HUES48 (cell line): ENCODE data around the gene POFUT2.
"Not testable (repeated sequence)": the region's sequence is repeated elsewhere in the genome, so short reads cannot be mapped to it uniquely, and the experiment has no call there.

Source experiments
- H3K27ac ChIP-seq: one replicate; pipeline ENCODE4 v1.7.0; 2013; ENCODE audit warnings: low read depth, low read length, inconsistent platforms
- H3K27me3 ChIP-seq: 2 replicates; pipeline ENCODE4 v1.6.1; 2013; ENCODE audit warnings: mild to moderate bottlenecking, low read length; ENCODE audit not compliant: control insufficient read depth, insufficient read depth
- H3K36me3 ChIP-seq: 2 replicates; pipeline ENCODE4 v1.6.1; 2013; ENCODE audit warnings: low read length; ENCODE audit not compliant: control insufficient read depth, insufficient read depth
- H3K4me1 ChIP-seq: 2 replicates; pipeline ENCODE4 v1.6.1; 2013; ENCODE audit warnings: mild to moderate bottlenecking, low read length; ENCODE audit not compliant: control insufficient read depth, insufficient read depth
- H3K4me3 ChIP-seq: 2 replicates; pipeline ENCODE4 v1.5.1; 2013; ENCODE audit warnings: mild to moderate bottlenecking, low read depth, low read length
- H3K9ac ChIP-seq: 2 replicates; pipeline ENCODE4 v1.6.1; 2013; ENCODE audit warnings: mild to moderate bottlenecking, low read depth, low read length, moderate library complexity
- H3K9me3 ChIP-seq: 2 replicates; pipeline ENCODE4 v1.6.1; 2013; ENCODE audit warnings: low read length; ENCODE audit not compliant: control insufficient read depth, insufficient read depth

The POFUT2 gene

DNA sequence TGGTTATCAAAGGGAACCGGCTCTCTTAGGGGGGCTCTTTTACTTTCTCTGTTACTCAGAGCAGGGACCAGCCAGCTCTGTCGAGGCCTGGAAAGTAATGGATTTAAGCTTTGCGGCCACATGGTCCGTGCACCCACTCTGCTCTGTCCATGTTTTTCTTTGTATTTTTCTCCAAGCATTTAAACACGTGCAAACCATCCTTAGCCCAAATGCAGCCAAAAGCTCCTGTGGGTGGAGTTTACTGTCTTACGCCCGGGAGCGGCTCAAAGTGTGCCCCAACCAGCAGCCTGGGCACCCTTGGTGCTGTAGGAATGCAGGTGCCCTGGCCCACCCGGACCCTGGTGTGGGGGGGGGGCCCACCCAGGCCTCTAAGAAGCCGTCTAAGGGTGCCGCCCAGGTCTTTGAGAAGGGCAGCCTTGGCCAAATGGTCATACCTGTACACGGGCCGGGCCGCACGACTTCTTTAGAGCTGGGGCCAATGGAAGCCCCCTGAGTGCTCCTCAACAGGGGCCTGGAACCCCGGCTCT, 29.2 kb upstream of the POFUT2 start:
- Histone ChIP-seq H3K9me3 (no peaks in the 10 kb centered on the region), H3K4me1 (no peaks in the 10 kb centered on the region), H3K27ac (peak overlapping the region; percentile 89), H3K9ac (no peak overlapping the region), H3K36me3 (no peaks in the 10 kb centered on the region), H3K4me3 (no peak overlapping the region), H3K27me3 (no peaks in the 10 kb centered on the region)

DNA sequence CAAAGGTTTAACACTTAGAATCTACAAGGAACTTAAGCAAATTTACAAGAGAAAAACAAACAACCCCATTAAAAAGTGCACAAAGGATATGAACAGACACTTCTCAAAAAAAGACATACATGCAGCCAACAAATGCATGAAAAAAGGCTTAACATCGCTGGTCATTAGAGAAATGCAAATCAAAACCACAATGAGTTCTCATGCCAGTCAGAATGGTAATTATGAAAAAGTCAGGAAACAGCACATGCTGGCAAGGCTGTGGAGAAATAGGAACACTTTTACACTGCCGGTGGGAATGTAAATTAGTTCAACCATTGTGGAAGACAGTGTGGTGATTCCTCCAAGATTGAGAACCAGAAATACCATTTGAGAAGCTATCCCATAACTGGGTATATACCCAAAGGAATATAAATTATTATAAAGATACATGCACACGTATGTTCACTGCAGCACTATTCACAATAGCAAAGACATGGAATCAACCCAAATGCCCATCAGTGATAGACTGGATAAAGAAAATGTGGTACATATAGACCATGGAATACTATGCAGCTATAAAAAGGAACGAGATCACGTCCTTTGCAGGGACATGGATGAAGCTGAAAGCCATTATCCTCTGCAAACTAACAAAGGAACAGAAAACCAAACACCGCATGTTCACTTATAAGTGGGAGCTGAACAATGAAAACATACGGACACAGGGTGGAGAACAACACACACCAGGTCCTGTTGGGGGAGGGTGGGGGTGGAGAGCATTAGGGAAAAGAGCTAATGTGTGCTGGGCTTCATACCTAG, 28.2 kb upstream of the POFUT2 start:
- H3K27me3 ChIP-seq, H3K36me3 ChIP-seq, H3K27ac ChIP-seq: not testable (repeated sequence)

DNA sequence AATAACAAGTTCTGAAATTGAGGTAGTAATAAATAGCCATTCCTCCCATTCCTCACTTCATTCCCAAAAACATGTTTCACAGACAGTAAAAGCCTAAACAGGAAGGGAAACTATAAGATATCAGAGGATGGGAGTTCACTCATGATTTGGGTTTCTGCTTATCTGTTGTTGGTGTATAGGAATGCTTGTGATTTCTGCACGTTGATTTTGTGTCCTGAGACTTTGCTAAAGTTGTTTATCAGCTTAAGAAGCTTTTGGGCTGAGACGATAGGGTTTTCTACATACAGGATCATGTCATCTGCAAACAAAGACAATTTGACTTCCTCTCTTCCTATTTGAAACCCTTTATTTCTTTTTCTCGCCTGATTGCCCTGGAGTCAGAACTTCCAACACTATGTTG, 26.0 kb upstream of the POFUT2 start:
- no peaks in the 10 kb centered on the region for H3K36me3 ChIP-seq
- H3K9ac ChIP-seq: no peak overlapping the region
- H3K4me1 ChIP-seq: no peaks in the 10 kb centered on the region
- H3K27ac ChIP-seq: no peak overlapping the region
- no peak overlapping the region for H3K4me3 ChIP-seq
- no peaks in the 10 kb centered on the region for H3K27me3 ChIP-seq
- no peaks in the 10 kb centered on the region for H3K9me3 ChIP-seq

More for the DNA sequence above, 28.2 kb upstream of the POFUT2 start:
- not testable (repeated sequence) for H3K9me3 ChIP-seq, H3K4me3 ChIP-seq, H3K9ac ChIP-seq, H3K4me1 ChIP-seq

DNA sequence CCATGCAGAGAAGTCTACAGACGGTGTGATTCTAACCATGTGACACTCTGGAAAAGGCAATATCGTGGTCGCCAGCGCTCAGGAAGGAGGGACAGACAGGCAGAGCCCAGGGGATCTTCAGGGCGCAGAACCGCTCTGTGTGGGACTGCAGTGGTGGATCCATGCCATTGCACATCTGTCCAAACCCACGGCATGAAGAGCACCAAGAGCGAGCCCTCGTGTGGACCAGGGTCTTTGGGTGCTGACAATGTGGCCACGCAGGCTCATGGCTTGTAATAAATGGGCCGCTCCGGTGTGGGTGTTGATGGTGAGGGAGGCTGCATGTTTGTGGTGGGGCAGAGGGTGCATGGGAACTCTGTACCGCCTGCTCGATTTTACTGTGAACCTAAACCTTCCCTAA, 25.3 kb upstream of the POFUT2 start:
- H3K9ac ChIP-seq: no peak overlapping the region
- no peak overlapping the region for H3K4me3 ChIP-seq
- no peak overlapping the region for H3K27ac ChIP-seq
- no peaks in the 10 kb centered on the region; the same call in 1 of the 2 replicates for H3K4me1 ChIP-seq
- H3K27me3 ChIP-seq: no peaks in the 10 kb centered on the region
- no peaks in the 10 kb centered on the region for H3K36me3 ChIP-seq
- no peaks in the 10 kb centered on the region for H3K9me3 ChIP-seq

DNA sequence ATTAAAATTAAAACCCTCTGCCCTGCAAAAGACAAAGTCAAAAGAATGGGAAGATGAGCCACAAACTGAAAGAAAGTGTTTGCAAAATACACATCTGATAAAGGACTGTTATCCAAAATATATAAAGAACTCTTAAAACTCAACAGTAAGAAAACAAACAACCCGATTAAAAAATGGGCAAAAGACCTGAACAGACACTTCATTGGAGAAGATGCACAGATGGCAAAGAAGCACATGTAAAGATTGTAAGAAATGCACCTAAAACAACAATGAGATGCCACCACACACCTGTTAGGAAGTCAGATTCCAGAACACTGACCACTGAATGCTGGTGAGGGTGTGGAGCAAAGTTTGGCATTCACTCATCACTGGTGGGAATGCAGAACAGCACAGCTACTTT, 24.6 kb upstream of the POFUT2 start:
- Histone ChIP-seq H3K27me3 (no peaks in the 10 kb centered on the region), H3K4me1 (no peaks in the 10 kb centered on the region; the same call in 1 of the 2 replicates), H3K9ac (no peak overlapping the region)

DNA sequence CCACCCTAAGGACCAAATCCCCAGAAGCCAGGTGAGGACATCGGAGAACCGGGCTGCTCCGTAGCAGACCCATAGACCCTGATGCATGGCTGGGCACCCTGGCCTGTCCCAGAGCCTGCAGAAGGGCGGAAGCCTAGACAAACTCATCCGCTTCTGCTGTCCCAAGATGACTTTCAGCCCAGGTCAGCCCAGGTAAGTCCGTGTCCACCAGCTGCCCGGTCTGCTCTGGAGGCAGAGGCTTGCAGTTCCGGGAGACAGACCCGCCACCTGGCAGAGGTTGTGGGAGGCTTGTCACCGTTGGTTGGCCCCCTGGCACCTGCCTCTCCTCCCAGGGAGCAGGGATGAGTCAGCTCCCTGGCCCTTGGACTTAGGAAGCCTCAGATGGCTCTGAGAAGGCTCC, 22.8 kb upstream of the POFUT2 start:
- Histone ChIP-seq H3K4me1 (no peaks in the 10 kb centered on the region; the same call in 1 of the 2 replicates), H3K9me3 (no peaks in the 10 kb centered on the region), H3K4me3 (no peak overlapping the region), H3K27me3 (no peaks in the 10 kb centered on the region), H3K36me3 (no peaks in the 10 kb centered on the region), H3K9ac (no peak overlapping the region), H3K27ac (no peak overlapping the region)

More for the DNA sequence above, 24.6 kb upstream of the POFUT2 start:
- H3K9me3 ChIP-seq: no peaks in the 10 kb centered on the region
- no peak overlapping the region for H3K27ac ChIP-seq
- no peak overlapping the region for H3K4me3 ChIP-seq
- H3K36me3 ChIP-seq: no peaks in the 10 kb centered on the region

DNA sequence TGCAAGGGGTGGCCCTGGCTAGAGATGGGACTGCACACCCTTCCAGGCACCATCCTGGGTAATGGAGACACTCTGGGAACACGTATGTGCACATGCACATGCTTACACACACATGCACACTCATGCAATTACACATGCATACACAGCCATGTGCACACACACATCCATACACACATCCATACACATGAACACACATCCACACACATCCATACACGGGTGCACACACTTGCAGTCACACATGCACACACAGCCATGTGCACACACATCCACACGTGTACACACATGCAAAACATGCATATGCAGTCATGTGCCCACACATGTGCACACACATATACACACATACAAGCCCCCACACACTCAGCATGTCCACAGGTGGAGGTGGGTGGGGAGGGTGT, 22.3 kb upstream of the POFUT2 start:
- Histone ChIP-seq H3K9ac (no peak overlapping the region), H3K4me1 (no peaks in the 10 kb centered on the region; the same call in 1 of the 2 replicates), H3K4me3 (no peak overlapping the region), H3K27ac (no peak overlapping the region), H3K36me3 (no peaks in the 10 kb centered on the region), H3K9me3 (no peaks in the 10 kb centered on the region), H3K27me3 (no peaks in the 10 kb centered on the region)

DNA sequence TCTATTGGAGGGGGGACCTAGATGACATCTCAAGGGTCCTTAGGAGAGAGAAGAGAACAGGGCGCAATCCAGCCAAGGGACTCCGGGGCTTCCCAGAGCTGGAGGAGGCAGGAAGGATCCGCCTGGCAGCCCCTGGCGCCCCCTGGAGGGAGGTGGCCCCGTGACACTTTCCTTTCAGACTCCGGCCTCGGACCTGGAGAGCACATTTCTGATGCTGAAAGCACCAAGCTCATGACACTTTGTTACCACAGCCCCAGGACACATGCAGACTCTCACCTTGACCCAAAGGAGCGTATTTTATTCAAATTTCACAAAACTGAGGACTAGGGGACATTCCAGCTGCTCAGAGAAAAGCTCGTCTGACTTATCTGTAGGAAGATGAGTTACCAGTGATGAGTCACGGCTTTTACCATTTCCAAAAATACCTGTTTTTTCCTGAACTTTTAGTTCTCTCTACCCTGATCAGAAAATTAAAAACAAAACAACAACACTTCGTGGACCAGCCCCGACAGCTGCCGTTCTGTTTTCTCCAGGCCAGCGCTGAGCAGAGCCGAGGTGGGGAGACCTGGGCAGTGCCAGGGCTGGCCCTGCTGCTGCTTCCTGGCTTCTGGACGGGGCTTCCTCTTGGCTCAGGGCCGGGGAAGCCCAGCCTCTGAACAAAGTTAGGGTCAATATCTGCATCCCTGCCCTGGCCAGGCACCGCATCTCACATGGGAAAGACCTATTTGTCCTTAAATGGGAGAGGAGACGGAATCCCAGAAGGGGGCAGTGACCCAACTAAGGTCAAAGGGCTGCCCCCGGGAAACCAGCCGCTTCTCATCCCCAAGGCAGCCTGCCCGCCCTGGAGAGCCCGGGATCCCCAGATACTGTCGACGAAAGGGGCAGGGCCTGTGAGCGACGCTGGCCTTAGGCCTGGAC, 21.6 kb upstream of the POFUT2 start:
- H3K27me3 ChIP-seq: no peaks in the 10 kb centered on the region
- H3K9me3 ChIP-seq: no peaks in the 10 kb centered on the region
- no peak overlapping the region for H3K9ac ChIP-seq
- H3K27ac ChIP-seq: peak overlapping the region; percentile 17
- no peaks in the 10 kb centered on the region; the same call in 1 of the 2 replicates for H3K4me1 ChIP-seq
- H3K36me3 ChIP-seq: no peaks in the 10 kb centered on the region
- H3K4me3 ChIP-seq: no peak overlapping the region

DNA sequence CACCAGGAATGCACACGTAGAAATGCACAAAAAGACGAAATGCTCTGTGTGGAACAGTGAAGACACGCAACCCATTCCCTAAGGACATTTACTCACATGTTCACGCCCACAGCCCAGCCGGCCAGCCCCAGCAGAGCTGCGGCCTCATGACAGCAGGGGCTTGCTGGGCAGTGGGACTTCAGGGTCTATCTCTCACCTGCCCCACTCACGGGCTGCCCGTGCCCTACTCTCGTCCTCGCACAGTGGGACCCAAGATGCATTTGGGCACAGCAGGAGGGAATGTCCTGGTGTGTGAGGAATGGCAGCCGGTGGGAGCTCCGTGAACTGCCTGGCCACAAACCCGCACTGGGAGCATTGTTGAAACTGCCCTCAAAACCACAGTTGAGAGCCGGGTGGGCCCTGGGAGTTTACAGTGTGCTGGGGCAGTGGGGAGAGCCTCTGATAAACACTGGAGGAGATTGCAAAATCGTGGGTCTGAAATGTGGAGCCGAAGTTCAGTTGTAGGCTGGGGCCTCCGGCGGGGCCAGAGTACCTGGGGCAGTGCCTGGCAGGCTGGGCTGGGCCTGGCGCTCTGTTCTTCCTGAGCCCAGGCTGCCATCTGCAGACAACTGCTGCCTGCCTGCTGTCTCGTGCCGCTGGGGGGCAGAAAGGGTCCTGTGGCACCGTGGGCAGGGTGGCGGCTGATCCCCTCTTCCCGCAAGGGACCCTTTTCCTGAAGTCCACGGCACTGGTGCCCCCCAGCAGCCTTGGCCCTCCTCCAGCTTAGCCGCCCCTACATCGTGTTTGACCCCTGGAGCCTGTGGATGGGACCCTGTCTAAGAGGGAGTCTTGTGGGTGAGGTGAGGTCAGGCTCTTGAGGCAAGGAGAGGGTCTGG, 20.7 kb upstream of the POFUT2 start:
- Histone ChIP-seq H3K36me3 (no peaks in the 10 kb centered on the region), H3K9ac (no peak overlapping the region), H3K27ac (no peak overlapping the region), H3K4me3 (no peak overlapping the region), H3K9me3 (no peaks in the 10 kb centered on the region), H3K27me3 (no peaks in the 10 kb centered on the region), H3K4me1 (no peaks in the 10 kb centered on the region; the same call in 1 of the 2 replicates)

DNA sequence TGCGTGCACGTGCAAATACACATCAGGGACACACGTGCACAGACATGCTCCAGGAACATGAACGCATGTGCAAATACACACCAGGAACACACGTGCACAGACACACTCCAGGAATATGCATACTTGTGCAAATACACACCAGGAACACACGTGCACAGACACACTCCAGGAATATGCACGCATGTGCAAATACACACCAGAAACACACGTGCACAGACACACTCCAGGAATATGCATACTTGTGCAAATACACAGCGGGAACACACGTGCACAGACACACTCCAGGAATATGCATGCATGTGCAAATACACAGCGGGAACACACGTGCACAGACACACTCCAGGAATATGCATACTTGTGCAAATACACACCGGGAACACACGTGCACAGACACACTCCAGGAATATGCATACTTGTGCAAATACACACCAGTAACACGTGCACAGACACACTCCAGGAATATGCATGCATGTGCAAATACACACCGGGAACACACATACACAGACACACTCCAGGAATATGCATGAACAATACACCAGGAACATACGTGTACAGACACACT, 20.0 kb upstream of the POFUT2 start:
- H3K36me3 ChIP-seq, H3K27me3 ChIP-seq, H3K4me1 ChIP-seq, H3K9me3 ChIP-seq, H3K9ac ChIP-seq, H3K4me3 ChIP-seq, H3K27ac ChIP-seq: not testable (repeated sequence)
